Activated naive CD4-positive, alpha-beta T cell treated with anti-CD3 and anti-CD28 coated beads, Interleukin-2, amount 50 U/mL, for 24 hours (primary cell): ENCODE data around the gene MTMR1.

ENCODE experiments used
- H3K27ac Mint-ChIP-seq: one replicate; pipeline ENCODE4 v1.8.0; 2021; ENCODE audit warnings: mild to moderate bottlenecking, mixed read lengths
- H3K27me3 Mint-ChIP-seq: one replicate; pipeline ENCODE4 v1.8.0; 2021; ENCODE audit warnings: mixed read lengths
- H3K36me3 Mint-ChIP-seq: one replicate; pipeline ENCODE4 v1.8.0; 2021; ENCODE audit warnings: mixed read lengths
- H3K4me1 Mint-ChIP-seq: one replicate; pipeline ENCODE4 v1.8.0; 2021; ENCODE audit warnings: mixed read lengths
- H3K4me3 Mint-ChIP-seq: one replicate; pipeline ENCODE4 v1.8.0; 2021; ENCODE audit warnings: mild to moderate bottlenecking, mixed read lengths
- H3K9me3 Mint-ChIP-seq: one replicate; pipeline ENCODE4 v1.8.0; 2021; ENCODE audit warnings: mixed read lengths

The MTMR1 gene

GRCh38 chrX:150690126-150690525 lies 3.1 kb upstream of the MTMR1 start:
- H3K4me1 Mint-ChIP-seq, result peaks cover 51% of the 10 kb centered on the region
- H3K9me3 Mint-ChIP-seq, result no peaks in the 10 kb centered on the region
- H3K27ac Mint-ChIP-seq, result no peak overlapping the region
- H3K27me3 Mint-ChIP-seq, result no peaks in the 10 kb centered on the region
- H3K36me3 Mint-ChIP-seq, result peaks cover under 1% of the 10 kb centered on the region
- H3K4me3 Mint-ChIP-seq, result no peak overlapping the region

GRCh38 chrX:150692296-150692695 lies 900 bp upstream of the MTMR1 start:
- Mint-ChIP-seq H3K9me3 (no peaks in the 10 kb centered on the region), H3K27me3 (no peaks in the 10 kb centered on the region), H3K27ac (peak overlapping the region; percentile 95), H3K4me1 (peaks cover 68% of the 10 kb centered on the region), H3K36me3 (peaks cover 4% of the 10 kb centered on the region), H3K4me3 (peak overlapping the region; percentile 90)

- Mint-ChIP-seq H3K27ac (peak overlapping the region; percentile 96), H3K4me3 (peak overlapping the region; percentile 93), H3K9me3 (no peaks in the 10 kb centered on the region), H3K36me3 (peaks cover 4% of the 10 kb centered on the region), H3K27me3 (no peaks in the 10 kb centered on the region), H3K4me1 (peaks cover 65% of the 10 kb centered on the region)
Observed at GRCh38 chrX:150693725-150694574, 754 bp downstream of the MTMR1 start.

- Mint-ChIP-seq H3K27ac (peak overlapping the region; percentile 91), H3K4me1 (peaks cover 61% of the 10 kb centered on the region), H3K9me3 (no peaks in the 10 kb centered on the region)
Observed at GRCh38 chrX:150694738-150695410, 1.7 kb downstream of the MTMR1 start.

GRCh38 chrX:150696331-150696730 lies 3.1 kb downstream of the MTMR1 start:
- Mint-ChIP-seq H3K36me3 (peaks cover 4% of the 10 kb centered on the region), H3K9me3 (no peaks in the 10 kb centered on the region), H3K4me3 (peak overlapping the region; percentile 93), H3K27ac (peak overlapping the region; percentile 76), H3K4me1 (peaks cover 52% of the 10 kb centered on the region), H3K27me3 (no peaks in the 10 kb centered on the region)

More at GRCh38 chrX:150694738-150695410, 1.7 kb downstream of the MTMR1 start:
- Mint-ChIP-seq H3K27me3 (no peaks in the 10 kb centered on the region), H3K36me3 (peaks cover 4% of the 10 kb centered on the region), H3K4me3 (peak overlapping the region; percentile 93)

- Mint-ChIP-seq H3K4me3 (peak overlapping the region; percentile 52), H3K9me3 (no peaks in the 10 kb centered on the region), H3K4me1 (peaks cover 47% of the 10 kb centered on the region), H3K27ac (peak overlapping the region; percentile 72), H3K36me3 (peaks cover 4% of the 10 kb centered on the region), H3K27me3 (no peaks in the 10 kb centered on the region)
Observed at GRCh38 chrX:150696866-150697265, 3.7 kb downstream of the MTMR1 start.

GRCh38 chrX:150697641-150698040 lies 4.4 kb downstream of the MTMR1 start:
- Mint-ChIP-seq H3K4me3 (peak overlapping the region; percentile 19), H3K27me3 (no peaks in the 10 kb centered on the region), H3K4me1 (peaks cover 39% of the 10 kb centered on the region), H3K9me3 (no peaks in the 10 kb centered on the region), H3K27ac (peak overlapping the region; percentile 65), H3K36me3 (peaks cover 4% of the 10 kb centered on the region)

GRCh38 chrX:150698981-150699380 lies 5.8 kb downstream of the MTMR1 start:
- peak overlapping the region; percentile 4 for H3K27ac Mint-ChIP-seq
- H3K36me3 Mint-ChIP-seq, result peaks cover 9% of the 10 kb centered on the region
- H3K9me3 Mint-ChIP-seq, result no peaks in the 10 kb centered on the region
- H3K4me1 Mint-ChIP-seq, result peaks cover 48% of the 10 kb centered on the region
- H3K4me3 Mint-ChIP-seq, result no peak overlapping the region
- H3K27me3 Mint-ChIP-seq, result no peaks in the 10 kb centered on the region

GRCh38 chrX:150700107-150700506 lies 6.9 kb downstream of the MTMR1 start:
- Mint-ChIP-seq H3K27me3 (no peaks in the 10 kb centered on the region), H3K36me3 (peaks cover 18% of the 10 kb centered on the region), H3K27ac (peak overlapping the region; percentile 41), H3K4me1 (peaks cover 53% of the 10 kb centered on the region), H3K9me3 (no peaks in the 10 kb centered on the region), H3K4me3 (no peak overlapping the region)

- Mint-ChIP-seq H3K4me3 (no peak overlapping the region), H3K36me3 (peaks cover 21% of the 10 kb centered on the region), H3K27ac (peak overlapping the region; percentile 35), H3K4me1 (peaks cover 49% of the 10 kb centered on the region), H3K9me3 (no peaks in the 10 kb centered on the region), H3K27me3 (no peaks in the 10 kb centered on the region)
Observed at GRCh38 chrX:150701377-150701776, 8.2 kb downstream of the MTMR1 start.

- peaks cover 42% of the 10 kb centered on the region for H3K4me1 Mint-ChIP-seq
- peak overlapping the region; percentile 92 for H3K27ac Mint-ChIP-seq
Observed at GRCh38 chrX:150702966-150703694, 9.9 kb downstream of the MTMR1 start.

GRCh38 chrX:150703695-150703974 lies 10.4 kb downstream of the MTMR1 start:
- H3K4me1 Mint-ChIP-seq, result peaks cover 42% of the 10 kb centered on the region
- no peaks in the 10 kb centered on the region for H3K27me3 Mint-ChIP-seq
- peak overlapping the region; percentile 92 for H3K27ac Mint-ChIP-seq
- no peaks in the 10 kb centered on the region for H3K9me3 Mint-ChIP-seq
- H3K36me3 Mint-ChIP-seq, result peaks cover 24% of the 10 kb centered on the region
- H3K4me3 Mint-ChIP-seq, result no peak overlapping the region

More at GRCh38 chrX:150702966-150703694, 9.9 kb downstream of the MTMR1 start:
- Mint-ChIP-seq H3K9me3 (no peaks in the 10 kb centered on the region), H3K27me3 (no peaks in the 10 kb centered on the region), H3K36me3 (peaks cover 24% of the 10 kb centered on the region), H3K4me3 (no peak overlapping the region)

GRCh38 chrX:150704030-150704613 lies 10.9 kb downstream of the MTMR1 start:
- Mint-ChIP-seq H3K4me1 (peaks cover 44% of the 10 kb centered on the region), H3K4me3 (peak overlapping the region; percentile 33), H3K27me3 (no peaks in the 10 kb centered on the region), H3K9me3 (no peaks in the 10 kb centered on the region), H3K36me3 (peaks cover 24% of the 10 kb centered on the region), H3K27ac (peak overlapping the region; percentile 85)

GRCh38 chrX:150712619-150713018 lies 19.4 kb downstream of the MTMR1 start:
- no peaks in the 10 kb centered on the region for H3K9me3 Mint-ChIP-seq
- peaks cover 56% of the 10 kb centered on the region for H3K4me1 Mint-ChIP-seq
- peaks cover 6% of the 10 kb centered on the region for H3K36me3 Mint-ChIP-seq
- H3K27ac Mint-ChIP-seq, result peak overlapping the region; percentile 38
- H3K4me3 Mint-ChIP-seq, result no peak overlapping the region
- no peaks in the 10 kb centered on the region for H3K27me3 Mint-ChIP-seq

- Mint-ChIP-seq H3K4me3 (no peak overlapping the region), H3K4me1 (peaks cover 43% of the 10 kb centered on the region), H3K9me3 (no peaks in the 10 kb centered on the region), H3K27me3 (no peaks in the 10 kb centered on the region), H3K36me3 (no peaks in the 10 kb centered on the region), H3K27ac (peak overlapping the region; percentile 72)
Observed at GRCh38 chrX:150715184-150715583, 22.0 kb downstream of the MTMR1 start.
